ENCODE data around the gene CYP26B1.

CYP26B1 gene

GRCh38 chr2:72153924-72154323 lies 6.3 kb upstream of the CYP26B1 start:
- no peak for DNase-seq

- DNase-seq, result no peak
Measured at GRCh38 chr2:72153026-72153791, 5.5 kb upstream of the CYP26B1 start.

DNA sequence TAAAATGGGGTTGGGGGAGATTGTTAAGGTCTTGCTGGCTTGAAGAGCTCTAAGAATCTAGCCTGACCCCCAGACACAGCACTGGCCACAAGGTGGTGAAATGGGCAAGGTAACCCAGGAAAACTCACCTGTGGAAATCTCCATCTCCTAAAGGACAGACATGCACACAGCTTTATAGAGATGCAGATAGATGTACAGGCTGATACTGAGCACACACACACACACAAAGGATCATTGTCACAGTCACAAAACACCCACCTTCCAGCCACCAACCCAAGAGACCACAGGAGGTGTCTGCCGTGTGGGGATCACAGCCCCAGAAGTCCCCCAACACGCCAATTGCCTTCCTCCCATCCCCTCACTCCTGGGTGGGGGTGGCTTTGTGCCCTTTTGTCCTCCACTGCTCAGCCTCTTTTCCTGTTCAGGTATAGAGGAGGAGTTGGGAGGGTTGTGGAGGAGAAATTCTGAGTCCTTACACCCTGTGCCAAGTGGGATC lies 3.2 kb upstream of the CYP26B1 start:
- no peak for DNase-seq

DNA sequence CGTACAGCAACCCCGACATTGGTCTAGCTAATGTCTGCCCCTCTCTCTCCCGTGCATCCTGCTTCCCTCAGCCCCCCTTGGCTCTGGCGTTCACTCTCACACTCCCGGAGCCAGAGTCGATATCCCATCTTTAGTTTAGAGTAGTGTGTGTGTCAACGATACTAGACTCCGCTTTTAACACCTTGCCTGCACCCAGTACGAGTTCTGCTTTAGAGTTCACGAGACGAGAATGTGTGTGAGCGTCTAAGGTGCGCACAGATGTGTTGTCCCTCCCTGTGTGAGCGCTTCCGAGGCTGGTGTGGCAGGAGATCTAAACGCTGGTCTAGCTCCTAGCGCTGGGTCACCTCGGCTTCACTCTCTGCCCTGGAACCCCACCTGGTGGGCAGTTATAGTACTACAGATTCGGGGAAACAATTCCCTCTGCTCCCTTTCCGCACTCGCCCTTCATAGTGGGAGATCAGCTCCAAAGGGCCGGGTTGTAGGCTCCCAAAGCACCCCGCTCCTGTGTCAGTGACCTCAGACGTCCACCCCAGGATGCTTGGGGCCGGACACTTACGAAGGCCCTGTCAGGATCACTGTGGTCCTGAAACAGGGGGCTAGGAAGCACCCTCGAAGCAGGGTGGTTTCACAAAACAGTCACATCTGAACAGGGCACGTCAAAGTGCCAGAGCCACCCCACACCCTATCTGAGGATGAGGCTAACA lies 2.6 kb upstream of the CYP26B1 start:
- DNase-seq, result peak; percentile 30 to 56

DNA sequence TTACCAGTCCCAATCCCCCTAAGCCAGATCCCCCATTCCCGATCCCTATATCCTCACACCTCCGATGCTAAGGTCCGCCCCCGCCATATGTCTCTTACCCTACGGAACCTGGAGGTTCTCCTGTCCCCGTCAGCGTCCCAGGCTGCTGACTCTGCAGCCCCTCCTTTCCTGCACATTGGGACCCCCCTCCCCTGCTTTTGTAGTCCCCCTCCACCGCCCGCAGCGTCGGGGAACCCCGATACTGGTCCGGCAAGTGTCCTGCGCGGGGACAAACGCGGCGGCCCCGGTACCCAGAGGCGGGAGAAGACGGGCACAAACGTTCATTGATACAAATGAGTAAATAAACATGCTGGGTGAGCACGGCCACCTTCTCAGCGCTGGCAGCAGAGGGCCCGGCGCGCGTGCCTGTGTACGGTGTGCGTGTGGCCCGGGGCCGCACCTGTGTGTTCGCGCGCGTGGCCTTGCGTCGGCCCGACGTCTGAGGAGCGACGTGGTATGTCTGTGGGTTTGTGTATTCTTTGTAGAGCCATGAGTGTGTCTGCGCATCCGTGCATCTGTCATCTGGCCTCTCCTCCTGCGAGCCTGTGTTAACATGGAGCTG lies 2.0 kb upstream of the CYP26B1 start:
- DNase-seq, result no peak

DNA sequence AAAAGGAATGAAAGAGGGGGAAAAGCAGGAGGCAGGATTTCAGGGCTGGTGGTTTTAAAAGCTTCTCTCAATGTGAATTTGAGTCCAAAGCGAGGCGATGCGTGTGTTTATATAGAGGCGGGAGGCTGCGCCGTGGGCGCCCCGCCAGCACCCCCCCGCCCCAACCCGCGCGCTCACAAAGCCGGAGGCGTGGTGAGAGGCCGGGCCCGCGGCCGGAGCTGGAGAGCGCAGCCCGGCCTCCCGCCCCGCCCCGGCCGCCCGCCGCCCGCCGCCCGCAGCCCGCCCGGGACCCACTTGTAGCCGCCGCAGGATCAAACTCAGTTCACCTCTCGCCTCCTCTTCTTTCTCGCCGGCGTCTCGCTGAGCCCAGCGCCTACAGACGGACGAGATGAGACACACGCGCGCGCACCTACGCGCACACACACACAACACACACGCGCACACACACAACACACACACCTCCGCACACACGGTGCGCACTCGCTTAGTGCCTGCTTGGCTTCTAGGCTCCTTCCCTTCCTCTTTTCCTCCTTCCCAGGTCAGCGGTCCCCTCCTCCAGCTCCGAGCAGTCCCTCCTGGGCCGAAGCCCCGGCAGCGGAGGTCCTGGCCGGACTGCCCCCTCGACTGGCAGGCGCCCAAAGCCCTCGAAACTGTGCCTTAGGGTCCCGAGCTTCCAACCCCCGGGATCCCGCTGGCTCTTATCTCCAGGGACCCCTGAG lies 1.3 kb upstream of the CYP26B1 start:
- no peak for DNase-seq

- DNase-seq, result no peak
Measured at GRCh38 chr2:72148003-72148836, 558 bp upstream of the CYP26B1 start.

- DNase-seq, result no peak
Measured at GRCh38 chr2:72146347-72147302, 1.0 kb downstream of the CYP26B1 start.

GRCh38 chr2:72145658-72146329 lies 1.9 kb downstream of the CYP26B1 start:
- DNase-seq, result no peak

DNA sequence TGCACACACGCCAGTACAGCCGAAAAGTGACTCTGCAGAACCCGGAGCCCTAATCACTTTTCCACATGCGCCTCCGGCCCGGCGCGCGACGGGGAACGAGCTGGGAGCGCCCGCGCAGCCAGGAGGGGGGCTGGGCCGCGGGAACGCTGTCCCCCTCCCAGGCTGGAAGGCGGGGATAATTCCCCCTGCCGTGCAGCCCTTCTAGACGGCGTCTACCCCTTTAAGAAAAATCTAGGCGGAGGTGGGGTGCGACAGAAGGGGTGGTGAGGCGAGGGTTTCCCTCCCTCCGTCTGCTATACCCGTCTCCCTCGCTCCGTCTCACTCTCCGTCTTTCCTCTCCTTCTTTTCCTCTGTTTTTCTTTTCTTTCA lies 2.4 kb downstream of the CYP26B1 start:
- DNase-seq, result no peak

DNA sequence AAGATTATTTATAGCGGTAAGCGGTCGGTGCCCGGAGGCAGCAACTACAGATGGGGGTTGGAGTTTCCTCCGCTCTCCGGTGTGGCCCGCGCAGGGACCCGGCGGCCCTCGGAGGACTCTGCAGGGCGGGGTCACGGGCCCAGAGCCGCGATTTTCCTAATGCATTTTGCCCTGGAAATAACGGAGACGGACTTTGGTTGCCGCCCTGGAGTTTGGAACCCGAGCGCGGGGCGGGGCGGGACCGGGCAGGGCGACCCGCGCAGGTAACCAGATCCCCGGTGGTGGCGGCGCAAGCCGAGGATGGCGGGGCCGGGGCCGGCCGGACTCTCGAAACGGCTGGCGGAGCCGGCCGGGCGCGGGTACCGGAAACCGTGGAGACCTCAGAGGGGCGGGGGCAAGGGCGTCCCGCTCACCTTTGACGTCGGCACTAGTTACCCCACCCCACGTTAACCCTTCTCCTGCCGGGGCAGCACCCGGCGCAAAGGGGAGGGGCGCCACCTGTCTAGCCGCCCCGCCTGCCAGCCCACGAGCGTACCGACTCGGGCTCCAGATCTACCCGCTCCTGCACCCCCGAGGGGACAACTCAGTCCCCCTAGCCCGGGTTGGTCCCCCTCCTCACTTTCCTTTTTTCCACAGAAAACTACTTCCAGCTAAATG lies 2.9 kb downstream of the CYP26B1 start:
- no peak for DNase-seq

DNA sequence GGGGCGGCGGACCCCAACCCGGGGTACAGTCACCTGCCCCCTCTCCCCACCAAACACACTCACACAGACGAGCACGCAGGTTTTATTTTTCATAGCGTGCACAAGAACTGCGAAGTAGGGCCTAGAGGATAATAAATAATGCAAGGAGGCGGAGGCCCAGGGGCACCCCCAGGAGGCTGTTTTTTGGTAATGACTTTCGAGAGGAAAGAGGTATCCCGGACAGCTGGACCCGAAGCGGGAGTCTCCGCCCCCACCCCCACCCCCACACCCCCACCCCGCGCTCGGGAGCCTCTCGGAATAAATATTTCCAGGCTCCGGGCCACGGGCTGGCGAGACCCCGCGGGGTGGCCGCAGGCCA lies 3.4 kb downstream of the CYP26B1 start:
- no peak for DNase-seq

DNA sequence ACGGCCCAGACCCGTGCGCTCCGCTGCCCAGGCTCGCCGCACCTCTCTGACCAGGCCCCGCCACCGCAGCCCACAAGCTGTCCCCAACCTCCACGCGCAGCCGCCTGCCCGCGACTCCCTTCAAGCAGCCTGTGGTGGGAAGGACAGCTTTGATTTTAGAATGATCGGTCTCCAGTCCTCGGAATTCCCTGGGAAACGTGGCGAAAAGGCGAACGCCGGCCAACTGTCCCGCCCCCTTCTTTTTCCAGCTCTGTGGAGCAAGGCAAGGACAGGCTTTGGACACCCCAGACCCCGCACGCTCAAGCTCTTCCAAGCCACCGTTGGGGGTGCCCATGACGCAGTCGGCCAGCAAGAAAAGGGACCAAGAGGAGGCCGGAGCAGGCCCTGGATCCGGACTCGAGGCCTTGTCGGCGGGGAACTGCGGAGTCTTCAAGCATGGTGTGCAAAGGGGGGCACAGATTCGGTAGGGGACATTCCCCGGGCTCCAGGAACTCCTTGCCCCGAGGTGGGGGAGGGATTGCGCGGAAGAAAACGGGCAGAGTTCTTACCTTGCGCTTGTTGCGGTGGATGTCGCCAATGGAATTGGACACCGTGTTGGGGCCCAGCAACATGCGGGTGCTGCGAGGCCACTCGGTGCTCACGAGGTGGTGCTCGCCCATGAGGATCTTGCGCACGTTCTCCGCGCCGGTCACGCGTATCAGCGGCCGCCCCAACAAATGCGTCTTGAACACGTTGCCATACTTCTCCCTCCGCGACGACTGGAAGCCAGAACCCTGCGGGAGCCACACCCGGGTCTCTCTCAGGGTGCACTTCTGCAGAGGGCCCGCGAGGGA lies 4.0 kb downstream of the CYP26B1 start:
- no peak for DNase-seq

DNA sequence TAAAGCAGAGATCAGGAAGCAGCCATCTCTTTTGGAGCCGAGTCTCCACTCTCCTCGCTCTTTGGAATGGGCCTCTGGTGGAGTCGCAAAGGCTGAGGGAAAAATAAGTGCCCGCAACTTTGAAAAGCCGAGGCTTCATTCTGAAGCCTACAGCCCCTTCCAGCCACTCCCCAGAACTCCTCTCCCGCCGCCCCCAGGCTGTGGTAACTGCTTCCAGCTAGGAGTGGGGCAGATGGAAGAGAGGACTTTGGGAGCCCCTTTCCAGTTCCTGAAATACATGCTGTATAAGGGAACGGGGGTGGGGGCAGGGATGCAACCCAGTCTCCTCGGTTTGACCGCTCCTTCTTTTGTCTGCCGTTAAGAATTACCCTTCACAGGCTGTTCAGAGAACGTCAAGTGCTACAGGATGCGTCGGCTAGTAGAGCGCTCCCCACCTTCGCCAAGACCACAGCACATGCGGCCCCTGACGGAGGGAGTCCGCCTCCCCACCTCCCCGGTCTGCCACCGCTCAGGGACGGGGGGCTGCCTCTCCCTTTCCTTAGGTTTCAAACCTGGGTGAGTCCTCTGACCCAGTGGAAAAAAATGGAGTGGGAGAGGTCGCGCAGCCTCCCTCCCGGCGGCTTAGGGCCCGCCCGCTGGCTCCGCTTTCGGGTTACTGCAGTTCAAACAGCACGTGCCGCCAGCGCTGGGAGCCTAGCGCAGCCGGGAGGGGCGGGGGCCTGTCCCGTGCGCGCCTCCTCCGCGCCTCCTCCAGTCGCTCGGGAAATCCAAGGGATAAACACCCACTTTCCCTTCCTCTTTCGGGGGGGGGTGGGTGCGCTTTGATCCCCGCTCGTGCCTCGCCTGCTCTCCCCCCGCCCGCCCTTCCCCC lies 4.9 kb downstream of the CYP26B1 start:
- DNase-seq, result no peak

DNA sequence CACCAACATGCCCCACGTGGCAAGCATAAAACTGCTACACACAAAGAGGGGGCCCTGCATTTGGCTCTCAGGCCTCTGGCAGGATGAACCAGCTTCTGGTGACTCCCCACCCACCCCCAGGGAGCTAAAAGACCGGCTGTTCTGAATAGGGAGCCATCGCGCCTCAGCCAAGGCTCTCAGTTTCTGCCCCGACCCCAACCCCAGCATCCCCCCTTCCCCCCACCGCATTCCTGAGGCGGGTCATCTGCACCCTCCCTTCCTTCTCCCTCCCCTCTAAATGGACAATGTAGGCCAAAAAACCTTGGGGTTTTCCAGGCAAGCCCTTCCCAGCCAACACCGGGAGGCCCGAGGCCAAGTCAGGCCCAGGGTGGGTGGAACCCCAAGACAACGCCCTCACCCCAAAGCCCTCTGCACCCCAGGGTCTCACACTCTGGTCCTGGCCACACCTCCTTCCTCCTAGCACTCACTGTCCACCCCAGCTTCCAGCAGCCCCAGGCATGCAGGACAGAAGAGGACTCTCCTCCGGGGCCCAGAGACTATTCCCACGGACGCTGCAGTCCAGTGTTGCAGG lies 5.7 kb downstream of the CYP26B1 start:
- DNase-seq, result no peak

- DNase-seq, result no peak
Measured at GRCh38 chr2:72141032-72141645, 6.5 kb downstream of the CYP26B1 start.

DNA sequence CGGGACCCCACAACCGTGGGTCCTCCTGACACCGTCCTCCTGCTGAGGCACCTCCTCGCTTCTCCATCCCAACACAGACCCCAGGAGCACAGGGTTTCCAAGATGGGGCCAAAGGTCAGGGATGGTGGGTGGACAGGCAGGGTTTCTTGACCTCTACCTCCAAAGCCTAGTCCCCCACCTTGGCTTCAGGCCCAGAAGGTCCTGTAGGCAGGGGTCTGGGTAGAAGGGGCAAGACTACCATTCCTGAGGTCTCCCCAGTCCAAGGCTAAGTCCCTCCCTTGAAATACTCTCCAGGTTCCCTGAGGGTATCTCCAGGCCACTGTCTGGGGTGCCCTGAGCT lies 7.1 kb downstream of the CYP26B1 start:
- DNase-seq, result no peak

Measured in CD4-positive, alpha-beta T cell treated with Interleukin-1 beta for 1 hour (primary cell).